Tibial artery (tissue), 4 donors: Measurements from ENCODE around the gene PIAS2.

Experiments used
- DNase-seq, 2 donors: peaks; one replicate each; pipeline ENCODE4 v3.0.0-alpha.2; 2019
- H3K27ac ChIP-seq, 2 donors: fragments of 200-600 bp; sonication (generic) in 1 of 2; 1 replicate in 1 of 2; 2 replicates in 1 of 2; pipeline ENCODE4 v1.5.1; 2018 to 2019; ENCODE audit warnings: mild to moderate bottlenecking in 1 of 2
- H3K27me3 ChIP-seq, 2 donors: fragments of 200-600 bp; sonication (generic) in 1 of 2; one replicate each; pipeline versions ENCODE4 v1.5.1 to v1.6.0; 2016 to 2019
- H3K36me3 ChIP-seq, 3 donors: fragments of 200-600 bp; sonication (generic) in 2 of 3; one replicate each; pipeline ENCODE4 v1.5.1; 2016 to 2019; ENCODE audit warnings: mild to moderate bottlenecking in 2 of 3
- H3K4me1 ChIP-seq, 4 donors: fragments of 200-600 bp; sonication (generic) in 2 of 4; 1 replicate in 3 of 4; 2 replicates in 1 of 4; pipeline ENCODE4 v1.5.1; 2016 to 2019
- H3K4me3 ChIP-seq, 2 donors: fragments of 200-600 bp; sonication (generic) in 1 of 2; 1 replicate in 1 of 2; 2 replicates in 1 of 2; pipeline ENCODE4 v1.5.1; 2018 to 2019; ENCODE audit warnings: mild to moderate bottlenecking in 2 of 2
- H3K9me3 ChIP-seq, 3 donors: fragments of 200-600 bp; sonication (generic) in 1 of 3; one replicate each; pipeline ENCODE4 v1.5.1; 2016 to 2019
- CTCF ChIP-seq, 2 experiments: fragments of 200-600 bp in 1 of 2; fragments of 450-650 bp in 1 of 2; IDR thresholded peaks; one replicate each; pipeline ENCODE4 v1.5.1; 2017 to 2019; ENCODE audit warnings: antibody characterized with exemption in 2 of 2, mild to moderate bottlenecking in 1 of 2, moderate library complexity in 1 of 2
- intact Hi-C: fragments of 100-400 bp; cut with DNase I; formaldehyde crosslinking; loops from one replicate; pipeline ENCODE4 v1.15.0; 2023; ENCODE audit warnings: low total_unique reads

Gene PIAS2

GRCh38 chr18:46754188-46754587 is 163.1 kb downstream of the PIAS2 start:
- no peak overlapping the region for H3K4me3 ChIP-seq
- H3K27me3 ChIP-seq: peaks cover 0 to 44% of the 10 kb centered on the region in 2 donors
- no peaks in the 10 kb centered on the region for H3K36me3 ChIP-seq
- no peak overlapping the region for H3K27ac ChIP-seq
- intact Hi-C loops: no loop called here
- no peak for TF ChIP-seq CTCF (IDR thresholded peaks at IDR 0.05)
- no peaks in the 10 kb centered on the region for H3K9me3 ChIP-seq
- DNase-seq: no peak
- peaks cover 0 to 23% (median 18%) of the 10 kb centered on the region in 4 donors for H3K4me1 ChIP-seq
